ENCODE results near the gene KDSR.

GRCh38 chr18:63378919-63379638 is 12.1 kb upstream of the KDSR start:
- TF ChIP-seq GATA3 (IDR thresholded peaks at IDR 0.05; ENCODE audit: low read depth, low read length), result no peak
- TF ChIP-seq GATA2 (IDR thresholded peaks at IDR 0.05; ENCODE audit: low read depth, low read length), result no peak
